HepG2 (cell line): Measurements from ENCODE around the gene HCRT. TPM values are rescaled to one million over a fixed set of nuclear protein-coding genes. Genes with fewer than 3 reads are reported as not detected.

Experiments used
- ATAC-seq: fragments of 200-7000 bp; cut with Tn5 transposase; 3 replicates; pipeline ENCODE4 v1.9.1; 2020; ENCODE audit warnings: mild to moderate bottlenecking, moderate library complexity
- BruUV-seq: library from RNA; stranded (reverse); fragments of 400-500 nt; replicated peaks from 2 replicates; lab custom pipeline; 2021; lab: Mats Ljungman, UMichigan
- CTCF ChIA-PET: fragments of 300-600 bp; formaldehyde crosslinking; extraction: SDS; loops from one replicate; lab custom pipeline; 2021; ENCODE audit warnings: low total read pairs, inconsistent platforms, low intra/inter-chr PET ratio; lab: Yijun Ruan, JAX
- POLR2A ChIA-PET: fragments of 350-600 bp; sonication (Branson Sonifier 250); formaldehyde crosslinking; loops from one replicate; lab custom pipeline; 2020; ENCODE audit warnings: antibody characterized with exemption, inconsistent platforms; lab: Yijun Ruan, JAX
- DNase-seq: peaks from one replicate; pipeline ENCODE4 v3.0.0-alpha.2; 2015; ENCODE audit warnings: low spot score
- FAIRE-seq: peaks from 3 replicates; lab custom pipeline; 2011; peaks lifted over from hg19 to GRCh38; lab: Jason Lieb, UNC
- H2AFZ ChIP-seq: one replicate; pipeline ENCODE4 v1.6.1; 2011; ENCODE audit warnings: low read length, inconsistent platforms
- H3K27ac ChIP-seq: fragments of 300-600 bp; 3 replicates; pipeline ENCODE4 v1.8.0; 2011; ENCODE audit warnings: mixed run types, mild to moderate bottlenecking, mixed read lengths, low read length, inconsistent platforms; ENCODE audit not compliant: insufficient read depth; ENCODE audit errors: extremely low read length
- H3K27me3 ChIP-seq, 2 experiments: fragments of 200-600 bp in 1 of 2; 2 replicates in 1 of 2; 3 replicates in 1 of 2; pipeline versions ENCODE4 v1.6.0 to v1.8.0; 2011; ENCODE audit warnings: low read length in 2 of 2, mild to moderate bottlenecking in 2 of 2, moderate library complexity in 2 of 2, inconsistent platforms in 1 of 2; ENCODE audit not compliant: insufficient read depth in 2 of 2, control insufficient read depth in 1 of 2
- H3K36me3 ChIP-seq, 2 experiments: fragments of 200-600 bp in 1 of 2; replicated peaks in 1 of 2; 2 replicates in 1 of 2; 3 replicates in 1 of 2; pipeline versions ENCODE4 v1.5.1 to v1.8.0; 2011; ENCODE audit warnings: low read length in 2 of 2, inconsistent platforms in 1 of 2; ENCODE audit not compliant: insufficient read depth in 2 of 2, control insufficient read depth in 1 of 2
- H3K4me1 ChIP-seq: 2 replicates; pipeline ENCODE4 v1.5.1; 2012; ENCODE audit warnings: low read length, inconsistent platforms; ENCODE audit not compliant: insufficient read depth
- H3K4me2 ChIP-seq: 2 replicates; pipeline ENCODE4 v1.6.0; 2011; ENCODE audit warnings: low read depth, low read length, inconsistent platforms
- H3K4me3 ChIP-seq, 3 experiments: fragments of 200-600 bp in 1 of 3; sonication (generic), shearing (Covaris generic) in 1 of 3; replicated peaks in 1 of 3; 2 replicates each; pipeline ENCODE4 v1.5.1; 2011 to 2016; ENCODE audit warnings: low read length in 3 of 3, inconsistent platforms in 2 of 3, low read depth in 2 of 3, mild to moderate bottlenecking in 2 of 3, control low read depth in 1 of 3, mixed read lengths in 1 of 3; ENCODE audit not compliant: insufficient read depth in 1 of 3
- H3K79me2 ChIP-seq: one replicate; pipeline ENCODE4 v1.6.1; 2011; ENCODE audit warnings: low read length, inconsistent platforms; ENCODE audit not compliant: insufficient read depth
- H3K9ac ChIP-seq: 2 replicates; pipeline ENCODE4 v1.6.0; 2011; ENCODE audit warnings: mild to moderate bottlenecking, low read depth, low read length, inconsistent platforms; ENCODE audit not compliant: insufficient read depth
- H3K9me3 ChIP-seq: 2 replicates; pipeline ENCODE4 v1.5.1; 2012; ENCODE audit warnings: mild to moderate bottlenecking, low read length
- H4K20me1 ChIP-seq: 2 replicates; pipeline ENCODE4 v1.6.0; 2011; ENCODE audit warnings: inconsistent platforms, mild to moderate bottlenecking, low read length, moderate library complexity; ENCODE audit not compliant: insufficient read depth
- CENPT ChIP-seq: sonication (generic); formaldehyde crosslinking; IDR thresholded peaks from 2 replicates; pipeline ENCODE4 v1.8.0; 2022; ENCODE audit warnings: low read depth, mild to moderate bottlenecking, moderate library complexity, missing genetic modification reagents
- SIN3A ChIP-seq: IDR thresholded peaks from 2 replicates; pipeline ENCODE4 v1.6.1; 2011; ENCODE audit warnings: low read depth, mild to moderate bottlenecking, control low read depth, low read length, borderline replicate concordance
- ZFP62 ChIP-seq: sonication (generic); formaldehyde crosslinking; IDR thresholded peaks from 2 replicates; pipeline ENCODE4 v1.4.0; 2020; ENCODE audit warnings: missing genetic modification reagents
- ZKSCAN8 ChIP-seq: IDR thresholded peaks from 2 replicates; pipeline ENCODE4 v1.6.1; 2016; ENCODE audit warnings: borderline replicate concordance, missing genetic modification reagents, missing compliant biosample characterization
- ZNF138 ChIP-seq: sonication (generic); formaldehyde crosslinking; IDR thresholded peaks from 2 replicates; pipeline ENCODE4 v1.5.0; 2020; ENCODE audit warnings: mild to moderate bottlenecking, low read depth, missing genetic modification reagents
- ZNF333 ChIP-seq: sonication (generic); formaldehyde crosslinking; IDR thresholded peaks from 2 replicates; pipeline ENCODE4 v1.4.0; 2020; ENCODE audit warnings: mild to moderate bottlenecking, missing genetic modification reagents, borderline replicate concordance
- ZNF562 ChIP-seq: sonication (generic); formaldehyde crosslinking; IDR thresholded peaks from 2 replicates; pipeline ENCODE4 v1.8.0; 2022; ENCODE audit warnings: missing genetic modification reagents, borderline replicate concordance
- WGBS: methylation state at CpG from one replicate; pipeline ENCODE4 v1.1.6; 2017; ENCODE audit warnings: low lambda C conversion rate; 5-methylcytosine and 5-hydroxymethylcytosine counted together
- in situ Hi-C: cut with HindIII; loops from 2 replicates; pipeline ENCODE4 v1.10.0; 2017; ENCODE audit warnings: low pct_unique_long_range_greater_than_20kb; ENCODE audit not compliant: extremely low pct_ligation_motif_present
- intact Hi-C: fragments of 100-400 bp; cut with micrococcal nuclease; formaldehyde crosslinking; loops from one replicate; pipeline ENCODE4 v1.10.0; 2022; ENCODE audit not compliant: unreplicated experiment
- polyA plus RNA-seq, 8 experiments: library from polyadenylated mRNA; depleted of rRNA in 3 of 8; stranded (reverse) in 7 of 8; unstranded in 1 of 8; fragments of >200 nt; fragmentation: Illumina TruSeq in 4 of 8; extraction: Trizol in 4 of 8; gene quantifications; 2 replicates each; pipeline versions ENCODE4 v1.2.1 to v1.2.3, GENCODE V29; 2011 to 2016; ENCODE audit warnings: low read depth in 4 of 8, missing spikeins in 1 of 8, mixed read lengths in 1 of 8; ENCODE audit not compliant: insufficient read depth in 1 of 8
- total RNA-seq, 5 experiments: library from RNA; depleted of rRNA; stranded (reverse); fragments of >200 nt; fragmentation: Illumina TruSeq; extraction: Trizol; gene quantifications; 2 replicates each; pipeline ENCODE4 v1.2.3, GENCODE V29; 2016; ENCODE audit warnings: low read depth in 1 of 5
- TF ChIP-seq, protein P1 (sequence below): sonication (generic); formaldehyde crosslinking; IDR thresholded peaks from 2 replicates; pipeline ENCODE4 v1.9.0; 2022; ENCODE audit warnings: missing genetic modification reagents, mild to moderate bottlenecking, borderline replicate concordance

Gene HCRT
- total and polyA plus RNA-seq, 2 of the 13 experiments (the other 11 are each of a cell fraction or from before 2014, with no cell fraction given) = not detected

DNA sequence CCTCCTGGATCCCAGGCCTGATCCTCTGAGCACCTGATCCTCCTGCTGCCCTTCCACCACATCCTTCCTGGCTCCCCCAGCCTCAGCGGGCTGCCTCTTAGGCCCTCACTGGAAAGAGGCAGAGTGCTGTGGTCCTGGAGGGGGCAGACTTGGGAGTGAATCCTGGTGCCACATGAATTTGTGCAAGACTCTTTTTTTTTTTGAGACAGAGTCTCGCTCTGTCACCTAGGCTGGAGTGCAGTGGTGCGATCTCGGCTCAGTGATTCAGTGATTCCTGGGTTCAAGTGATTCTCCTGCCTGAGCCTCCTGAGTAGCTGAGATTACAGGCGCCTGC, 6.0 kb upstream of the HCRT start:
- no peaks in the 10 kb centered on the region for H3K79me2 ChIP-seq
- DNase-seq (no peak), ATAC-seq (no peak), FAIRE-seq (no peak)
- no peak overlapping the region for H3K4me2 ChIP-seq
- no peak overlapping the region for H2AFZ ChIP-seq
- no peaks in the 10 kb centered on the region for H4K20me1 ChIP-seq
- ChIA-PET POLR2A (interaction anchor here (0.5 kb wide), 1 partner anchor 101 kb away, joined by 3 read pairs; no protein-coding TSS in a partner anchor), CTCF (no interaction called here)
- 95% methylated on average over 5 of the region's 5 CpGs for WGBS
- no peaks in the 10 kb centered on the region; a peak in 2 of 5 replicates for H3K27me3 ChIP-seq
- no peak overlapping the region for H3K9ac ChIP-seq
- peaks cover 21% of the 10 kb centered on the region for H3K4me1 ChIP-seq
- no peaks in the 10 kb centered on the region for H3K9me3 ChIP-seq
- no peak overlapping the region for H3K4me3 ChIP-seq
- intact Hi-C loops (no loop called here), in situ Hi-C loops (no loop called here)
- no TSS peak for BruUV-seq
- H3K27ac ChIP-seq = no peak overlapping the region
- no peak for TF ChIP-seq ZNF138 (CRISPR knock-in tag)
- TF ChIP-seq ZNF333 (CRISPR knock-in tag) = no peak
- no peak for TF ChIP-seq ZKSCAN8 (CRISPR knock-in tag)
- TF ChIP-seq CENPT = no peak
- TF ChIP-seq SIN3A = no peak
- TF ChIP-seq ZFP62 (CRISPR knock-in tag) = no peak
- no peak for TF ChIP-seq ZNF562
- TF ChIP-seq, protein P1, sequence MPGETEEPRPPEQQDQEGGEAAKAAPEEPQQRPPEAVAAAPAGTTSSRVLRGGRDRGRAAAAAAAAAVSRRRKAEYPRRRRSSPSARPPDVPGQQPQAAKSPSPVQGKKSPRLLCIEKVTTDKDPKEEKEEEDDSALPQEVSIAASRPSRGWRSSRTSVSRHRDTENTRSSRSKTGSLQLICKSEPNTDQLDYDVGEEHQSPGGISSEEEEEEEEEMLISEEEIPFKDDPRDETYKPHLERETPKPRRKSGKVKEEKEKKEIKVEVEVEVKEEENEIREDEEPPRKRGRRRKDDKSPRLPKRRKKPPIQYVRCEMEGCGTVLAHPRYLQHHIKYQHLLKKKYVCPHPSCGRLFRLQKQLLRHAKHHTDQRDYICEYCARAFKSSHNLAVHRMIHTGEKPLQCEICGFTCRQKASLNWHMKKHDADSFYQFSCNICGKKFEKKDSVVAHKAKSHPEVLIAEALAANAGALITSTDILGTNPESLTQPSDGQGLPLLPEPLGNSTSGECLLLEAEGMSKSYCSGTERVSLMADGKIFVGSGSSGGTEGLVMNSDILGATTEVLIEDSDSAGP = no peak
- no peaks in the 10 kb centered on the region for H3K36me3 ChIP-seq
